Midbrain (tissue), 1 donor: ENCODE measurements around the gene FOXP4.

Experiments
- DNase-seq: peaks from one replicate; lab custom pipeline; 2025; lab: John Stamatoyannopoulos, UW

The FOXP4 gene

DNA sequence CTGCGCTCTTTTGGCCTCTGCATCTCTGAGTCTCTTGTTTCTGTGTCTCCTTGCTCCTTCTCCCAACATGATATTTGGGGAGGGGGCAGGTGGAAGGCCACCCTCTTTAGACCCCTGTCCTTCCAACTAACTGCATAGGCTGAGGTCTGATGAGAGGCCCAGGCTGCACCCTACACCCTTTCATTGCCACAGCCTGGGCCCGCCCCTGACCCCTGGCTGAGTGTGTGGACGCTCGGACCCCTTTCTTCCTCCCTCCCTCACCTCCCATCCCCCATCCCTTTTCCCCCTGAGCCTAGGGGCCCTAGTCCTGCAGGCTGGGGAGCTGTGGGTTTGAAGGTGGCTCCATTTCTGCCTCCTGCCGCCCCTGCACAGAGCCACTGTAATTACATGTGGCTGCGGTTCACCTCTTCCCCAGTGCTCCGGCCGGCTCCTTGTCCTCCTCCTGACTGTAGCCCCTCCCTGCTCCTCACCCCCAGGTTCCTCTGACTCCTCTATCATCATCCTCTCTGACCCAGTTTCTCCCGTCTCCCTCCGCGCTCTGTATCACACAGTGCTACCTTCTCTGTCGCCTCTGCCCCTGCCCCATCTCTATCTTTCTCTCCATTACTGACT, 98.9 kb downstream of the FOXP4 start:
- no peak for DNase-seq

DNA sequence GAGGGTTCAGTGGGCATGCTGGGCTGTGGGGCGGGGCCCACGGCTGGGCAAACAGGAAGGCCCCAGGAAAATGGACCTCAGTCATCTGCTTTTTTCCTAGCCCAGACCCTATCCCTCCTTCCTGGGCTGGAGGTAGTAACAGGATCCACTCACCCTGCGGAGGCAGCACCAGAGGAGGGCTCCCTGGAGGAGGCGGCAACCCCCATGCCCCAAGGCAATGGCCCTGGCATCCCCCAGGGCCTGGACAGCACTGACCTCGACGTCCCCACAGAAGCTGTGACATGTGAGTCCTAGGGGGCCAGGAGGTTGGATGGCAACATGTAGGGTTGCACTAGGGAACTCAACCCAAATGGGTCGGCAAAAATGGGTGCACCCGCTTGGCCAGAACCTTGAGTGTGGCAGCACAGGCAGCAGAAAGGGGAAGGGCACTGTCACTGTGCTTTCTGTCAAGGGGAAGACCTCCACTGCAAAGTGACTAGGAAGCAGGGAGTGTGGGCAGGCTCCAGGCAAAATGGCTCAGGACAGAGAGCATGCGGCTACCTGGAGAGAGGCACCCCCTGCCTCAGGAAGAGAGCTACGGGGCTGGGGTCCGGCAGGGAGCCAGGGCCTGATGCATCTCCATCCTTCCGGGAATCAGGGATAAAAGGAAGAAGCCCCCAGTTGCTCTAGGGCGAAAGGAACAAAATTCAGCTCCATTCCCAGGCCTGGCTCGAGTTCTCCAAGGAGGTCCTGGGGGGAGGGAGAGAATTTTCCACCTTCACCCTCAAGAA, 100.0 kb downstream of the FOXP4 start:
- DNase-seq, result no peak

- no peak for DNase-seq
Measured at GRCh38 chr6:41647061-41647511, 100.9 kb downstream of the FOXP4 start.

DNA sequence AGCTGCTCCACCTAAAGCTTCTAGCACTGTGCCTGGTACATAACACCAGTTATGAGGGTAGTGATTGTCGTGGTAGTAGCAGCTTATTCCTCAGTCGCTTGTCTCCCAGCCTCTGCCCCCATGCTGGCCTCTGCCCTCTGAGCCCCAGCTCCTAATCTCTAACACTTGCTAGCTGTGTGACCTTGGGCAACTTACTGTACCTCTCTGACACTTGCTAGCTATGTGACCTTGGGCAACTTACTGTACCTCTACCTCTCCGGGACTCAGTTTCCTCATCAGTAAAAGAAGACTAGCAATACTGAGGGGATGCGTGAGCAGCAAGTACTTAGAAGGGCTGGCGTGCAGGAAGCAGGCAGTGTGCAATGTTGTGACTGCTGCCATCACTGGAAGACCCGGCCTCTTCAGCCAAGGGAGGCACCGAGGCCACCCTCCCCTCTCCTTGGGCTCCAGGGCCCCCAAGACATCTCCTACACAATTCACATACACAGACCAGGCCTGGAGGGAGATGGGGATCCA, 101.9 kb downstream of the FOXP4 start:
- no peak for DNase-seq

DNA sequence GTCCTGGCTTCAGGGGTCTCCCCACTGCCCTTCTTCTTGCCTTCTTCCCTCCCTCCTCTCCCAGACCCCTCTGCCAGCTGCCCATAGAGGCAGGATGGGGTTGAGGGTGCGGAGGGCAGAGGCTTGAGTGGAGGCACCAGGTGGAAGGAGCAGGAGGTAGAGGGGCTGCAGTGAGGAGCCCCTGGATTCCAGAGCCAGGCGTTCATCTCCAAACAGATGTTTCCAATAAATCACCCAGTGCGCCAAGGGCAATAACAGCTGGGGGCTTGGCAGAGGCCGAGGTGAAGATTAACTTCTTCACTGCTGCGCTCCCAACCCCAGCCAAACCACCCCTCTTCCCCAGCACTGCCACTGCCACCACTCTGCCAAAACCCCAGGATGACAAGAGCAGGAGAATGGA, 102.7 kb downstream of the FOXP4 start:
- no peak for DNase-seq

GRCh38 chr6:41649596-41649995, 103.4 kb downstream of the FOXP4 start:
- no peak for DNase-seq

DNA sequence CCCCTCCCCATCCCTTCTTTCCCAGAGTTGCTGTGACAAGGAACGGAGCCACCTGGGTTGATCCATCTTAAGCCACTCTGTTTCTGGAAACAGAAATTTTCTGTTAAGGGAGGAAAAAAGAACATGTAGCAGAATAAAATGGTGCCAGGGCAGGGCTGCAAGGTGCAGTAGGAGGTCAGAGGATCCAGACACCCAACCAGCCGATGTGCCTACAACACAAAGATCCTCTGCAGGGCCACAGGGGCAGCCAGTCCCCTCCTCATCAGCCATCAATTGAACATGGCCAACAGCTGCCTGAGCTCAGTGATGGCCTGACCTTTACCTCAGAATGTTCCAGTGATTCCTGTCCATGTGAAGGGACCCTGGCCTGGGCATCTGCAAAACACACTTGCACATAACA, 103.9 kb downstream of the FOXP4 start:
- DNase-seq, result no peak

- no peak for DNase-seq
Measured at GRCh38 chr6:41651246-41651961, 105.2 kb downstream of the FOXP4 start.
